GM19238 (cell line): Measurements from ENCODE around the gene WDR70.
"Not testable (repeated sequence)": the region's sequence is repeated elsewhere in the genome, so short reads cannot be mapped to it uniquely, and the experiment has no call there.

Source experiments
- DNase-seq: peaks from one replicate; pipeline ENCODE4 v3.0.0; 2011; ENCODE audit warnings: low spot score; ENCODE audit not compliant: insufficient read length

Gene WDR70

GRCh38 chr5:37514946-37515345 lies 135.8 kb downstream of the WDR70 start:
- DNase-seq = no peak

- no peak for DNase-seq
These were observed 138.6 kb downstream of the WDR70 start for GRCh38 chr5:37517686-37518085.

GRCh38 chr5:37518356-37518755 lies 139.2 kb downstream of the WDR70 start:
- not testable (repeated sequence) for DNase-seq

GRCh38 chr5:37519304-37519703 lies 140.2 kb downstream of the WDR70 start:
- DNase-seq = no peak

GRCh38 chr5:37519807-37520206 lies 140.7 kb downstream of the WDR70 start:
- no peak for DNase-seq

- DNase-seq = no peak
These were observed 141.7 kb downstream of the WDR70 start for GRCh38 chr5:37520811-37521210.

GRCh38 chr5:37532976-37533740 lies 154.0 kb downstream of the WDR70 start:
- no peak for DNase-seq

GRCh38 chr5:37533851-37534250 lies 154.7 kb downstream of the WDR70 start:
- no peak for DNase-seq

- no peak for DNase-seq
These were observed 160.3 kb downstream of the WDR70 start for GRCh38 chr5:37539459-37539858.

- DNase-seq = no peak
These were observed 164.1 kb downstream of the WDR70 start for GRCh38 chr5:37543216-37543615.

GRCh38 chr5:37549411-37549810 lies 170.3 kb downstream of the WDR70 start:
- DNase-seq = no peak

GRCh38 chr5:37552161-37552560 lies 173.0 kb downstream of the WDR70 start:
- no peak for DNase-seq

GRCh38 chr5:37552770-37553719 lies 173.9 kb downstream of the WDR70 start:
- no peak for DNase-seq

GRCh38 chr5:37553720-37554404 lies 174.7 kb downstream of the WDR70 start:
- no peak for DNase-seq

- no peak for DNase-seq
These were observed 175.3 kb downstream of the WDR70 start for GRCh38 chr5:37554405-37554739.

GRCh38 chr5:37554938-37555337 lies 175.8 kb downstream of the WDR70 start:
- DNase-seq = no peak

- DNase-seq = no peak
These were observed 178.7 kb downstream of the WDR70 start for GRCh38 chr5:37557734-37558293.

GRCh38 chr5:37565062-37565670 lies 186.0 kb downstream of the WDR70 start:
- DNase-seq = no peak

- DNase-seq = no peak
These were observed 188.4 kb downstream of the WDR70 start for GRCh38 chr5:37567566-37567965.

GRCh38 chr5:37568018-37568753 lies 189.1 kb downstream of the WDR70 start:
- DNase-seq = no peak
